Loucy (cell line): Measurements from ENCODE around the gene ACY1.

Experiments
- H2AFZ ChIP-seq: fragments of 200-600 bp; sonication (generic); 2 replicates; pipeline ENCODE4 v1.6.0; 2016; ENCODE audit warnings: antibody characterized with exemption, mild to moderate bottlenecking, low read length, moderate library complexity
- H3F3A ChIP-seq: fragments of 200-600 bp; 2 replicates; pipeline ENCODE4 v1.6.0; 2016; ENCODE audit warnings: antibody characterized with exemption, low read depth, mild to moderate bottlenecking
- H3K27me3 ChIP-seq: fragments of 200-600 bp; sonication (generic); 2 replicates; pipeline ENCODE4 v1.6.1; 2014; ENCODE audit warnings: low read length, mild to moderate bottlenecking; ENCODE audit not compliant: insufficient read depth, poor library complexity, severe bottlenecking
- H3K36me3 ChIP-seq: fragments of 200-600 bp; sonication (generic); 2 replicates; pipeline ENCODE4 v1.6.1; 2016; ENCODE audit warnings: low read length; ENCODE audit not compliant: insufficient read depth
- H3K4me1 ChIP-seq: fragments of 200-600 bp; sonication (generic); 2 replicates; pipeline ENCODE4 v1.5.1; 2014; ENCODE audit warnings: low read length, mild to moderate bottlenecking; ENCODE audit not compliant: insufficient read depth, poor library complexity, severe bottlenecking
- H3K4me2 ChIP-seq: fragments of 200-600 bp; sonication (generic); 2 replicates; pipeline ENCODE4 v1.6.0; 2014; ENCODE audit warnings: antibody characterized with exemption, low read length, low read depth, mild to moderate bottlenecking; ENCODE audit not compliant: poor library complexity, severe bottlenecking
- H3K4me3 ChIP-seq: fragments of 200-600 bp; sonication (generic); 2 replicates; pipeline ENCODE4 v1.5.1; 2014; ENCODE audit warnings: low read length, mild to moderate bottlenecking, mixed read lengths; ENCODE audit not compliant: poor library complexity, severe bottlenecking
- H3K79me2 ChIP-seq: fragments of 200-600 bp; sonication (generic); 2 replicates; pipeline ENCODE4 v1.6.1; 2014; ENCODE audit warnings: low read length; ENCODE audit not compliant: insufficient read depth
- H3K9ac ChIP-seq: fragments of 200-600 bp; sonication (generic); 2 replicates; pipeline ENCODE4 v1.6.0; 2014; ENCODE audit warnings: mild to moderate bottlenecking, low read depth, low read length, moderate library complexity; ENCODE audit not compliant: poor library complexity, severe bottlenecking
- H3K9me2 ChIP-seq: fragments of 200-600 bp; sonication (generic); replicated peaks from 2 replicates; pipeline ENCODE4 v1.6.1; 2016; ENCODE audit warnings: low read depth, low read length, mixed read lengths
- H3K9me3 ChIP-seq: fragments of 200-600 bp; sonication (generic); 2 replicates; pipeline ENCODE4 v1.6.1; 2014; ENCODE audit warnings: mild to moderate bottlenecking, antibody characterized with exemption, low read length, low read depth; ENCODE audit not compliant: insufficient read depth
- H4K20me1 ChIP-seq: fragments of 200-600 bp; sonication (generic); 2 replicates; pipeline ENCODE4 v1.6.0; 2014; ENCODE audit warnings: antibody characterized with exemption, low read length, mild to moderate bottlenecking; ENCODE audit not compliant: insufficient read depth, poor library complexity, severe bottlenecking
- CTCF ChIP-seq: fragments of 200-600 bp; sonication (generic); conservative IDR thresholded peaks from 2 replicates; pipeline ENCODE4 v1.5.1; 2014; ENCODE audit warnings: mild to moderate bottlenecking, antibody characterized with exemption, low read length
- EZH2phosphoT487 ChIP-seq: fragments of 200-600 bp; IDR thresholded peaks from 2 replicates; pipeline ENCODE4 v1.6.1; 2018; ENCODE audit warnings: antibody characterized with exemption, mild to moderate bottlenecking, moderate library complexity, borderline replicate concordance

Gene ACY1

GRCh38 chr3:52015438-52016228, 32.3 kb downstream of the ACY1 start:
- no peak overlapping the region for H3K9ac ChIP-seq

GRCh38 chr3:52017586-52017985, 34.3 kb downstream of the ACY1 start:
- Histone ChIP-seq H3K4me1 (peaks cover 8% of the 10 kb centered on the region), H3K9me2 (no peaks in the 10 kb centered on the region), H2AFZ (no peak overlapping the region), H3K27me3 (no peaks in the 10 kb centered on the region), H4K20me1 (no peaks in the 10 kb centered on the region), H3K9me3 (no peaks in the 10 kb centered on the region), H3K79me2 (no peaks in the 10 kb centered on the region), H3K4me2 (no peak overlapping the region), H3K4me3 (no peak overlapping the region), H3K9ac (no peak overlapping the region), H3F3A (no peaks in the 10 kb centered on the region), H3K36me3 (no peaks in the 10 kb centered on the region)
- TF ChIP-seq EZH2phosphoT487 (no peak), CTCF (no peak)

More at GRCh38 chr3:52015438-52016228, 32.3 kb downstream of the ACY1 start:
- TF ChIP-seq CTCF (no peak), EZH2phosphoT487 (no peak)
- no peak overlapping the region for H3K4me2 ChIP-seq
- H3F3A ChIP-seq, result no peaks in the 10 kb centered on the region
- H3K4me1 ChIP-seq, result peaks cover 5% of the 10 kb centered on the region
- H4K20me1 ChIP-seq, result no peaks in the 10 kb centered on the region
- H3K36me3 ChIP-seq, result no peaks in the 10 kb centered on the region
- no peaks in the 10 kb centered on the region for H3K27me3 ChIP-seq
- H2AFZ ChIP-seq, result no peak overlapping the region
- no peak overlapping the region for H3K4me3 ChIP-seq
- H3K79me2 ChIP-seq, result no peaks in the 10 kb centered on the region
- no peaks in the 10 kb centered on the region for H3K9me3 ChIP-seq
- no peaks in the 10 kb centered on the region for H3K9me2 ChIP-seq

- Histone ChIP-seq H3K9me2 (no peaks in the 10 kb centered on the region), H3F3A (no peaks in the 10 kb centered on the region), H3K79me2 (no peaks in the 10 kb centered on the region), H3K9ac (no peak overlapping the region), H2AFZ (no peak overlapping the region), H3K27me3 (no peaks in the 10 kb centered on the region), H3K9me3 (no peaks in the 10 kb centered on the region), H3K4me2 (no peak overlapping the region), H3K4me1 (peaks cover 8% of the 10 kb centered on the region), H4K20me1 (no peaks in the 10 kb centered on the region), H3K4me3 (no peak overlapping the region), H3K36me3 (no peaks in the 10 kb centered on the region)
- no peak for TF ChIP-seq EZH2phosphoT487
- no peak for TF ChIP-seq CTCF
These were observed 35.1 kb downstream of the ACY1 start for GRCh38 chr3:52018319-52019000.
